AG09309 (cell line): Measurements from ENCODE around the gene RAMAC.
"Not testable (repeated sequence)": the region's sequence is repeated elsewhere in the genome, so short reads cannot be mapped to it uniquely, and the experiment has no call there.

Experiments
- DNase-seq: peaks from one replicate; pipeline ENCODE4 v3.0.0-alpha.2; 2010; ENCODE audit warnings: low read depth
- H3K4me3 ChIP-seq: 2 replicates; pipeline ENCODE4 v1.5.1; 2011; ENCODE audit warnings: mild to moderate bottlenecking, low read depth, low read length, moderate library complexity; ENCODE audit not compliant: control insufficient read depth
- CTCF ChIP-seq: IDR thresholded peaks from 2 replicates; pipeline ENCODE4 v1.5.1; 2011; ENCODE audit warnings: mild to moderate bottlenecking, low read depth, low read length, inconsistent platforms; ENCODE audit not compliant: insufficient read depth, control insufficient read depth; ENCODE audit errors: missing control alignments

RAMAC gene

DNA sequence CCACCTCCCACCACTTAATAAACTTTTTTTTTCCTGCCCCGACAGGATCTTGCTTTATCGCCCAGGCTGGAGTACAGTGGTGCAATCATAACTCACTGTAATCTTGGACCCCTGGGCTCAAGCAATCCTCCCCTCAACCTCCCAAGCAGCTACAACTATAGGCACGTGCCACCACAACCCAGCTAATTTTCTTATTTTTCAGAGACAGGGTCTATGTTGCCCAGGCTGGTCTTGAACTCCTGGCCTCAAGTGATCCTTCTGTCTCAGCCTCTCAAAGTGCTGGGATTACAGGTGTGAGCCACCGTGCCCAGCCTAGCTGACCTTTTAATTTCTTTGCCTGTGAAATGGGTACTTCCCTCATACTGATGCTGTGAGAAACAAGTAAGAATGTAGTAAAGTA, 29.4 kb downstream of the RAMAC start:
- DNase-seq = no peak
- TF ChIP-seq CTCF = no peak
- H3K4me3 ChIP-seq = no peak overlapping the region

DNA sequence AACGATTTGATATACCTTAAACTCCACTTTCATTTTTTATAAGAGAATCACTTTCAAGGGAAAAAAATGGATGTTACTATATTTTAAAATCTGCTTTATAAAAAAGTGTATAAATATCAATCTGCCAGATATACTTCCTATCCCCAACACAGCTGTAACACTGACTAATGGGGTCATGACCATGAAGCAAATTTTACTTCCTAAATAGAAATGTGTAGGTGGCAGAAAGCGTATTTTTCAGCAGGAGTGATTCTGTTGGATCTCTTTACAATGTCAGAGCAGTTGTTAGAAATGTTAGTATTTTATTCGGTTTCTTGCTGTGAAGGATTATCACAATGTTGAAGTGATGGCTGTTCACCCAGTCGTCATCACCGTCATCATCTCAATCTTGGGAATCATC, 30.9 kb downstream of the RAMAC start:
- no peak for TF ChIP-seq CTCF
- no peak overlapping the region for H3K4me3 ChIP-seq
- DNase-seq = no peak

DNA sequence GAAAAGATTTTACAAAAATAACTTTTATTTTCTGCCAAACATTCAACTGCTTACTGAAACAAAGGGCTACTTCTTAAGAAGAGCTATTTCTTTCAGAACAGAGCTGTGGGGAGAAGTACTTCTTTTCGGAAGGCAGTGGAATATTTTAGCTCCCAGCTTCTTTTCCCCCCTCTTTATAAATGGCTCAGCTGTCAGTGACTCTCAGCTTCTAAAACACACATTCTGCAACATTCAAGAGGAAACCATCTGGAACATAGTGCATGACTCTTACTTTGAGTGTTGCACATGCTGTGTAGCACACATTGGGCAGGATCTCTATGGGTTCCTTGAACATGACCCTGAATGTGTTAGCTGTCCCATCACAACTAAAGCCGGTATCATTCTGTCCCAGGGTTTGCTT, 32.4 kb downstream of the RAMAC start:
- no peak overlapping the region for H3K4me3 ChIP-seq
- DNase-seq = no peak
- TF ChIP-seq CTCF = no peak

DNA sequence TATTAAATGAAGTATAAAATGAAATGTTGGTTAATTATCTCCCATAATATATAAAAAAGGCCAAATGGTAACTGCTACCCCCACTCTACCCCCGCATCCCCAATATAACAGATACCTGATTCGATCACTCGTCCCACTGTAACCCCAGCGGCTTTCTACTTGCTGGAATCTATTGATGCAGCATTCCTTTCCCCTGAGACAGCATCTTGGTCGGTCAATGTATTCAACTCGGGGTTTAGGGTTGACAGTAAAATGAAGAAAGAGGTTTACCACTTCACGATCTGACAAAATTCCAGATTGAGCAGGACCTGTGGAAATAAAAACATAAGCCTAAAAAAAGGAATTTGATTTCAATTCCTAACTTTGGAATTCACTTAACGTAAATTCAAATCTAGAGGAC, 44.0 kb downstream of the RAMAC start:
- TF ChIP-seq CTCF = no peak
- H3K4me3 ChIP-seq = no peak overlapping the region
- DNase-seq = no peak

DNA sequence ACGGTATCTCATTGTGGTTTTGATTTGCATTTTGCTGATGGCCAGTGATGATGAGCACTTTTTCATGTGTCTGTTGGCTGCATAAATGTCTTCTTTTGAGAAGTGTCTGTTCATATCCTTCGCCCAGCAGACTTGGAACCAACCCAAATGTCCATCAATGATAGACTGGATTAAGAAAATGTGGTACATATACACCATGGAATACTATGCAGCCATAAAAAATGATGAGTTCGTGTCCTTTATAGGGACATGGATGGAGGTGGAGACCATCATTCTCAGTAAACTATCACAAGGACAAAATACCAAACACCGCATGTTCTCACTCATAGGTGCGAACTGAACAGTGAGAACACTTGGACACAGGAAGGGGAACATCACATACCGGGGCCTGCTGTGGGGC, 45.2 kb downstream of the RAMAC start:
- not testable (repeated sequence) for H3K4me3 ChIP-seq, DNase-seq

GRCh38 chr15:83036253-83036652, 50.2 kb downstream of the RAMAC start:
- no peak for DNase-seq
- no peak overlapping the region for H3K4me3 ChIP-seq
- TF ChIP-seq CTCF = no peak

DNA sequence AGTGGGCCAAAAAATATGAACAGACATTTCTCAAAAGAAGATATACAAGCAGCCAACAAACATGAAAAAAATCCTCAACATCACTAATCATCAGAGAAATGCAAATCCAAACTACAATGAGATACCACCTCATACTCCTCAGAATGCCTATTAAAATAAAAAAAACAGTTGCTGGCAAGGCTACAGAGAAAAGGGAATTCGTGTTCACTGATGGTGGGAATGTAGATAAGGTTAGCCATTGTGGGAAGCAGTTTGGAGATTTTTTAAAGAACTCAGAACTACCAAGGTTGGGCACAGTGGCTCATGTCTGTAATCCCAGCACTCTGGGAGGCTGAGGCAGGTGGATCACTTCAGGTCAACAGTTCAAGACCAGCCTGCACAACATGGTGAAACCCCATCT, 53.2 kb downstream of the RAMAC start:
- H3K4me3 ChIP-seq = no peak overlapping the region
- no peak for TF ChIP-seq CTCF
- no peak for DNase-seq
